ENCODE results near the gene GGA3. TPM values are rescaled to one million over a fixed set of nuclear protein-coding genes. Genes with fewer than 3 reads are reported as not detected.
A peak's percentile ranks its signal among the peaks of the same experiment; 100 is the strongest.

GGA3 gene
- total and polyA plus RNA-seq, 7 experiments from 2014 or later = 13.2 to 128 (median 81.9) TPM

- Mint-ChIP-seq H3K4me3 (no peak overlapping the region), H3K27ac (peak overlapping the region in 8 of 9 donors; percentile 31 to 89 (median 66))
These were observed 17.1 kb downstream of the GGA3 start for GRCh38 chr17:75244133-75244866.

GRCh38 chr17:75242461-75243042, 18.9 kb downstream of the GGA3 start:
- peak; percentile 65 for ATAC-seq
- Histone ChIP-seq H3K36me3 (ENCODE audit: control insufficient read depth in 2 of 3, insufficient read depth in 3 of 3, low read length in 3 of 3) (peaks cover 17 to 94% (median 28%) of the 10 kb centered on the region in 3 experiments), H3K4me1 (ENCODE audit: control insufficient read depth in 2 of 2, insufficient read depth in 2 of 2, low read length in 2 of 2) (peaks cover 0 to 30% of the 10 kb centered on the region in 2 donors), H3K27me3 (ENCODE audit: control insufficient read depth in 2 of 2, insufficient read depth in 2 of 2, low read length in 2 of 2) (no peaks in the 10 kb centered on the region), H3K27ac (ENCODE audit: low read depth, low read length) (no peak overlapping the region), H3K4me3 (ENCODE audit: low read length) (no peak overlapping the region), H3K9me3 (ENCODE audit: control insufficient read depth in 2 of 3, low read length in 3 of 3) (no peaks in the 10 kb centered on the region)
- no peaks in the 10 kb centered on the region for H3K9me3 Mint-ChIP-seq
- ChIA-PET POLR2A (interaction anchor here (0.6 to 1.1 kb wide), 2 partner anchors 13 to 128 kb away, joined by 3 to 4 read pairs; no protein-coding TSS in a partner anchor), CTCF (interaction anchor here (1.1 kb wide), 2 partner anchors 12 to 128 kb away, joined by 3 to 4 read pairs; no protein-coding TSS in a partner anchor)
- H3K4me1 Mint-ChIP-seq = peaks cover 8 to 35% (median 15%) of the 10 kb centered on the region in 7 donors
- no peaks in the 10 kb centered on the region for H3K27me3 Mint-ChIP-seq
- intact Hi-C loops (cut with micrococcal nuclease) = no loop called here
- DNase-seq = peak in 1 of 9 donors; percentile 48
- H3K36me3 Mint-ChIP-seq = peaks cover 8 to 32% (median 12%) of the 10 kb centered on the region in 5 donors
- peak overlapping the region in 1 of 10 donors; percentile 57 for H3K4me3 Mint-ChIP-seq
- H3K27ac Mint-ChIP-seq = peak overlapping the region in 5 of 9 donors; percentile 38 to 81 (median 65)

More at GRCh38 chr17:75244133-75244866, 17.1 kb downstream of the GGA3 start:
- peaks cover 0 to 30% of the 10 kb centered on the region in 2 donors for H3K4me1 ChIP-seq (ENCODE audit: control insufficient read depth in 2 of 2, insufficient read depth in 2 of 2, low read length in 2 of 2)
- H3K27me3 ChIP-seq (ENCODE audit: control insufficient read depth in 2 of 2, insufficient read depth in 2 of 2, low read length in 2 of 2) = no peaks in the 10 kb centered on the region
- intact Hi-C loops (cut with micrococcal nuclease) = no loop called here
- peak overlapping the region; percentile 21 for H3K27ac ChIP-seq (ENCODE audit: low read depth, low read length)
- ATAC-seq (peak; percentile 39), DNase-seq (no peak)
- H3K4me3 ChIP-seq (ENCODE audit: low read length) = no peak overlapping the region
- POLR2A ChIA-PET = interaction anchor here (0.6 to 0.7 kb wide), 2 partner anchors 39 to 61 kb away, joined by 3 read pairs; partner anchors contain the start of gene NUP85
- CTCF ChIA-PET = interaction anchor here (1.6 kb wide), 1 partner anchor 130 kb away, joined by 4 read pairs; no protein-coding TSS in a partner anchor
- H3K36me3 ChIP-seq (ENCODE audit: control insufficient read depth in 2 of 3, insufficient read depth in 3 of 3, low read length in 3 of 3) = peaks cover 17 to 77% (median 28%) of the 10 kb centered on the region in 3 experiments
- H3K4me1 Mint-ChIP-seq = peaks cover 4 to 33% (median 10%) of the 10 kb centered on the region in 7 donors
- H3K9me3 Mint-ChIP-seq = no peaks in the 10 kb centered on the region
- H3K9me3 ChIP-seq (ENCODE audit: control insufficient read depth in 2 of 3, low read length in 3 of 3) = no peaks in the 10 kb centered on the region
- H3K36me3 Mint-ChIP-seq = peaks cover 3 to 29% (median 9%) of the 10 kb centered on the region in 5 donors
- no peaks in the 10 kb centered on the region for H3K27me3 Mint-ChIP-seq

DNA sequence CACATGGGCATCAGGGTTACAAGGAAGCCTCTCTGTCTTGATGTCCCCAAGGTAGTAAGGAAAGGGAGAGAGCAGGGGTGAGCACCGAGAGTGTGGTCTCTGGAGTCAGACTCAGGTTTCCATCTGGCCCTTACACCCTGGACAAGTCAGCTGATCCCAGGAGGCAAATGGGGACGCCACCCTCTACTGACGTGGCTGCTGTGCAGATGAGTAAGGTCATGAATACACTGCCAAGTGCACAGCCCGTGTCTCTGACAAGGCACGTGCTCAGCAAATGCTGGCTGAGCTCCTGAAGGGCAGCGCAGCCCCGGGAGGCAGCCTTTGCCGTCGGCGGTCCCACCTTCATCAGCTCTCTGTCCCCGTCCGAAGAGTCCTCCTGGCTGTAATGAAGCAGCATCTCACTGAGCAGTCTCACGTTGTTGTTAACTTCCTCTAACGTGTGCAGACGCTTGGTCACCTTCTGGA, 19.4 kb downstream of the GGA3 start:
- no peak for ATAC-seq
- Histone ChIP-seq H3K9me3 (ENCODE audit: control insufficient read depth in 2 of 3, low read length in 3 of 3) (no peaks in the 10 kb centered on the region), H3K4me3 (ENCODE audit: low read length) (no peak overlapping the region), H3K27me3 (ENCODE audit: control insufficient read depth in 2 of 2, insufficient read depth in 2 of 2, low read length in 2 of 2) (no peaks in the 10 kb centered on the region), H3K36me3 (ENCODE audit: control insufficient read depth in 2 of 3, insufficient read depth in 3 of 3, low read length in 3 of 3) (peaks cover 19 to 99% (median 28%) of the 10 kb centered on the region in 3 experiments), H3K27ac (ENCODE audit: low read depth, low read length) (no peak overlapping the region), H3K4me1 (ENCODE audit: control insufficient read depth in 2 of 2, insufficient read depth in 2 of 2, low read length in 2 of 2) (peaks cover 0 to 30% of the 10 kb centered on the region in 2 donors)
- intact Hi-C loops (cut with micrococcal nuclease) = no loop called here
- peak overlapping the region in 1 of 10 donors; percentile 12 for H3K4me3 Mint-ChIP-seq
- H3K27me3 Mint-ChIP-seq = no peaks in the 10 kb centered on the region
- no peak for DNase-seq
- ChIA-PET POLR2A (interaction anchor here (1.1 kb wide), 1 partner anchor 127 kb away, joined by 3 read pairs; no protein-coding TSS in a partner anchor), CTCF (interaction anchor here (1.1 to 1.5 kb wide), 3 partner anchors 12 to 128 kb away, joined by 3 to 7 read pairs (median 4); partner anchors contain the start of gene MIF4GD)
- no peaks in the 10 kb centered on the region for H3K9me3 Mint-ChIP-seq
- H3K4me1 Mint-ChIP-seq = peaks cover 8 to 33% (median 15%) of the 10 kb centered on the region in 7 donors
- peak overlapping the region in 4 of 9 donors; percentile 38 to 81 (median 64) for H3K27ac Mint-ChIP-seq
- peaks cover 8 to 34% (median 12%) of the 10 kb centered on the region in 5 donors for H3K36me3 Mint-ChIP-seq

DNA sequence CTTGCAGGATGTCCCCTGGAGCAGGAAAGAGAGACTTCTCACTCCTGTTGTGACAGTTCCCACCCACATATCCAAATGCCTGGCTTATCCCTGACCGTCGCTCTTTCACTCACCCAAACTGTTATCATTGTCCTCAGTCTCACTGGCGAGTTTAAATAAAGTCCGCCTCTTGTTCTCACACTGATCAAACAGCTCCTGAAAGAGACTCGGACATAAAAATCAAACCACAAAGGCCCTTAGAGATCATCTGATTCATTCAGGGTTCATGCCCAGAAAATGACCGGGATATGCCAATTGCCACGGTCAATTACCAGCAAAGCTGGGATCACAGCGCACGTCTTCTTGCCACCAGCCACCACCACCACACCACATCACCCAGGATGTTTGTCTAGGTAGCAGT, 19.9 kb downstream of the GGA3 start:
- H3K36me3 ChIP-seq (ENCODE audit: control insufficient read depth in 2 of 3, insufficient read depth in 3 of 3, low read length in 3 of 3) = peaks cover 25 to 100% (median 30%) of the 10 kb centered on the region in 3 experiments
- H3K9me3 Mint-ChIP-seq = no peaks in the 10 kb centered on the region
- H3K27me3 ChIP-seq (ENCODE audit: control insufficient read depth in 2 of 2, insufficient read depth in 2 of 2, low read length in 2 of 2) = no peaks in the 10 kb centered on the region
- no peak overlapping the region for H3K4me3 Mint-ChIP-seq
- DNase-seq (no peak), ATAC-seq (no peak)
- H3K27ac ChIP-seq (ENCODE audit: low read depth, low read length) = no peak overlapping the region
- H3K4me1 ChIP-seq (ENCODE audit: control insufficient read depth in 2 of 2, insufficient read depth in 2 of 2, low read length in 2 of 2) = peaks cover 0 to 30% of the 10 kb centered on the region in 2 donors
- H3K4me3 ChIP-seq (ENCODE audit: low read length) = no peak overlapping the region
- intact Hi-C loops (cut with micrococcal nuclease) = no loop called here
- H3K27me3 Mint-ChIP-seq = no peaks in the 10 kb centered on the region
- H3K36me3 Mint-ChIP-seq = peaks cover 8 to 36% (median 12%) of the 10 kb centered on the region in 5 donors
- peaks cover 8 to 33% (median 15%) of the 10 kb centered on the region in 7 donors for H3K4me1 Mint-ChIP-seq
- POLR2A ChIA-PET = interaction anchor here (1.1 to 1.5 kb wide), 2 partner anchors 20 to 127 kb away, joined by 3 to 6 read pairs; partner anchors contain the start of genes GGA3 and MRPS7
- CTCF ChIA-PET = interaction anchor here (1.5 to 4.9 kb wide), 3 partner anchors 12 to 127 kb away, joined by 6 to 26 read pairs (median 7); partner anchors contain the start of gene MIF4GD
- H3K9me3 ChIP-seq (ENCODE audit: control insufficient read depth in 2 of 3, low read length in 3 of 3) = no peaks in the 10 kb centered on the region
- H3K27ac Mint-ChIP-seq = peak overlapping the region in 2 of 9 donors; percentile 17 to 42

GRCh38 chr17:75241143-75241430, 20.3 kb downstream of the GGA3 start:
- Histone ChIP-seq H3K36me3 (ENCODE audit: control insufficient read depth in 2 of 3, insufficient read depth in 3 of 3, low read length in 3 of 3) (peaks cover 29 to 98% (median 31%) of the 10 kb centered on the region in 3 experiments), H3K4me3 (ENCODE audit: low read length) (no peak overlapping the region), H3K9me3 (ENCODE audit: control insufficient read depth in 2 of 3, low read length in 3 of 3) (no peaks in the 10 kb centered on the region), H3K4me1 (ENCODE audit: control insufficient read depth in 2 of 2, insufficient read depth in 2 of 2, low read length in 2 of 2) (peaks cover 0 to 30% of the 10 kb centered on the region in 2 donors), H3K27me3 (ENCODE audit: control insufficient read depth in 2 of 2, insufficient read depth in 2 of 2, low read length in 2 of 2) (no peaks in the 10 kb centered on the region), H3K27ac (ENCODE audit: low read depth, low read length) (no peak overlapping the region)
- peaks cover 7 to 33% (median 15%) of the 10 kb centered on the region in 7 donors for H3K4me1 Mint-ChIP-seq
- DNase-seq (no peak), ATAC-seq (no peak)
- ChIA-PET POLR2A (interaction anchor here (0.7 to 1.5 kb wide), 2 partner anchors 20 to 48 kb away, joined by 3 to 6 read pairs; partner anchors contain the start of genes GGA3, MRPS7 and SLC25A19), CTCF (interaction anchor here (1.5 to 4.9 kb wide), 4 partner anchors 11 to 127 kb away, joined by 6 to 26 read pairs (median 7); partner anchors contain the start of genes MIF4GD and MRPS7)
- no peak overlapping the region for H3K4me3 Mint-ChIP-seq
- intact Hi-C loops (cut with micrococcal nuclease) = no loop called here
- no peaks in the 10 kb centered on the region for H3K9me3 Mint-ChIP-seq
- H3K27ac Mint-ChIP-seq = peak overlapping the region in 3 of 9 donors; percentile 17 to 21 (median 17)
- no peaks in the 10 kb centered on the region for H3K27me3 Mint-ChIP-seq
- H3K36me3 Mint-ChIP-seq = peaks cover 8 to 34% (median 12%) of the 10 kb centered on the region in 5 donors
